HepG2 (cell line): ENCODE data around the gene CLDN16. TPM values are rescaled to one million over a fixed set of nuclear protein-coding genes. Genes with fewer than 3 reads are reported as not detected.

Experiments
- ATAC-seq: fragments of 200-7000 bp; cut with Tn5 transposase; 3 replicates; pipeline ENCODE4 v1.9.1; 2020; ENCODE audit warnings: mild to moderate bottlenecking, moderate library complexity
- BruUV-seq: library from RNA; stranded (reverse); fragments of 400-500 nt; replicated peaks from 2 replicates; lab custom pipeline; 2021; lab: Mats Ljungman, UMichigan
- CTCF ChIA-PET: fragments of 300-600 bp; formaldehyde crosslinking; extraction: SDS; loops from one replicate; lab custom pipeline; 2021; ENCODE audit warnings: low total read pairs, inconsistent platforms, low intra/inter-chr PET ratio; lab: Yijun Ruan, JAX
- POLR2A ChIA-PET: fragments of 350-600 bp; sonication (Branson Sonifier 250); formaldehyde crosslinking; loops from one replicate; lab custom pipeline; 2020; ENCODE audit warnings: antibody characterized with exemption, inconsistent platforms; lab: Yijun Ruan, JAX
- DNase-seq: peaks from one replicate; pipeline ENCODE4 v3.0.0-alpha.2; 2015; ENCODE audit warnings: low spot score
- FAIRE-seq: peaks from 3 replicates; lab custom pipeline; 2011; peaks lifted over from hg19 to GRCh38; lab: Jason Lieb, UNC
- H2AFZ ChIP-seq: one replicate; pipeline ENCODE4 v1.6.1; 2011; ENCODE audit warnings: low read length, inconsistent platforms
- H3K27ac ChIP-seq: fragments of 300-600 bp; 3 replicates; pipeline ENCODE4 v1.8.0; 2011; ENCODE audit warnings: mixed run types, mild to moderate bottlenecking, mixed read lengths, low read length, inconsistent platforms; ENCODE audit not compliant: insufficient read depth; ENCODE audit errors: extremely low read length
- H3K27me3 ChIP-seq, 2 experiments: fragments of 200-600 bp in 1 of 2; 2 replicates in 1 of 2; 3 replicates in 1 of 2; pipeline versions ENCODE4 v1.6.0 to v1.8.0; 2011; ENCODE audit warnings: low read length in 2 of 2, mild to moderate bottlenecking in 2 of 2, moderate library complexity in 2 of 2, inconsistent platforms in 1 of 2; ENCODE audit not compliant: insufficient read depth in 2 of 2, control insufficient read depth in 1 of 2
- H3K36me3 ChIP-seq, 2 experiments: fragments of 200-600 bp in 1 of 2; replicated peaks in 1 of 2; 2 replicates in 1 of 2; 3 replicates in 1 of 2; pipeline versions ENCODE4 v1.5.1 to v1.8.0; 2011; ENCODE audit warnings: low read length in 2 of 2, inconsistent platforms in 1 of 2; ENCODE audit not compliant: insufficient read depth in 2 of 2, control insufficient read depth in 1 of 2
- H3K4me1 ChIP-seq: 2 replicates; pipeline ENCODE4 v1.5.1; 2012; ENCODE audit warnings: low read length, inconsistent platforms; ENCODE audit not compliant: insufficient read depth
- H3K4me2 ChIP-seq: 2 replicates; pipeline ENCODE4 v1.6.0; 2011; ENCODE audit warnings: low read depth, low read length, inconsistent platforms
- H3K4me3 ChIP-seq, 3 experiments: fragments of 200-600 bp in 1 of 3; sonication (generic), shearing (Covaris generic) in 1 of 3; replicated peaks in 1 of 3; 2 replicates each; pipeline ENCODE4 v1.5.1; 2011 to 2016; ENCODE audit warnings: low read length in 3 of 3, inconsistent platforms in 2 of 3, low read depth in 2 of 3, mild to moderate bottlenecking in 2 of 3, control low read depth in 1 of 3, mixed read lengths in 1 of 3; ENCODE audit not compliant: insufficient read depth in 1 of 3
- H3K79me2 ChIP-seq: one replicate; pipeline ENCODE4 v1.6.1; 2011; ENCODE audit warnings: low read length, inconsistent platforms; ENCODE audit not compliant: insufficient read depth
- H3K9ac ChIP-seq: 2 replicates; pipeline ENCODE4 v1.6.0; 2011; ENCODE audit warnings: mild to moderate bottlenecking, low read depth, low read length, inconsistent platforms; ENCODE audit not compliant: insufficient read depth
- H3K9me3 ChIP-seq: 2 replicates; pipeline ENCODE4 v1.5.1; 2012; ENCODE audit warnings: mild to moderate bottlenecking, low read length
- H4K20me1 ChIP-seq: 2 replicates; pipeline ENCODE4 v1.6.0; 2011; ENCODE audit warnings: inconsistent platforms, mild to moderate bottlenecking, low read length, moderate library complexity; ENCODE audit not compliant: insufficient read depth
- EHMT2 ChIP-seq: fragments of 200-600 bp; sonication (generic); IDR thresholded peaks from 2 replicates; pipeline ENCODE4 v1.7.0; 2017; ENCODE audit warnings: antibody characterized with exemption, low read depth, low read length, borderline replicate concordance
- PITX1 ChIP-seq: sonication (generic); formaldehyde crosslinking; IDR thresholded peaks from 2 replicates; pipeline ENCODE4 v1.5.1; 2020; ENCODE audit warnings: mild to moderate bottlenecking, missing genetic modification reagents
- REL ChIP-seq: sonication (generic); formaldehyde crosslinking; conservative IDR thresholded peaks from 2 replicates; pipeline ENCODE4 v1.8.0; 2022; ENCODE audit warnings: mild to moderate bottlenecking, missing genetic modification reagents, moderate library complexity
- RXRA ChIP-seq: sonication (generic); formaldehyde crosslinking; IDR thresholded peaks from 2 replicates; pipeline ENCODE4 v1.5.1; 2020; ENCODE audit warnings: missing genetic modification reagents
- SMYD3 ChIP-seq: sonication (generic); formaldehyde crosslinking; IDR thresholded peaks from 2 replicates; pipeline ENCODE4 v1.8.1; 2023; ENCODE audit warnings: mild to moderate bottlenecking, missing genetic modification reagents
- ZBTB3 ChIP-seq: sonication (generic); formaldehyde crosslinking; IDR thresholded peaks from 2 replicates; pipeline ENCODE4 v1.4.0; 2020; ENCODE audit warnings: low read depth, mild to moderate bottlenecking, moderate library complexity, missing genetic modification reagents, borderline replicate concordance
- ZGPAT ChIP-seq: IDR thresholded peaks from 2 replicates; pipeline ENCODE4 v1.6.1; 2016; ENCODE audit warnings: mild to moderate bottlenecking
- ZNF20 ChIP-seq: sonication (generic); formaldehyde crosslinking; IDR thresholded peaks from 2 replicates; pipeline ENCODE4 v1.4.0; 2020; ENCODE audit warnings: mild to moderate bottlenecking, moderate library complexity, missing genetic modification reagents
- ZNF597 ChIP-seq: sonication (generic); formaldehyde crosslinking; IDR thresholded peaks from 2 replicates; pipeline ENCODE4 v1.5.0; 2020; ENCODE audit warnings: missing genetic modification reagents
- ZSCAN12 ChIP-seq: sonication (generic); formaldehyde crosslinking; IDR thresholded peaks from 2 replicates; pipeline ENCODE4 v1.9.0; 2021; ENCODE audit warnings: mild to moderate bottlenecking, missing genetic modification reagents
- in situ Hi-C: cut with HindIII; loops from 2 replicates; pipeline ENCODE4 v1.10.0; 2017; ENCODE audit warnings: low pct_unique_long_range_greater_than_20kb; ENCODE audit not compliant: extremely low pct_ligation_motif_present
- intact Hi-C: fragments of 100-400 bp; cut with micrococcal nuclease; formaldehyde crosslinking; loops from one replicate; pipeline ENCODE4 v1.10.0; 2022; ENCODE audit not compliant: unreplicated experiment
- polyA plus RNA-seq, 8 experiments: library from polyadenylated mRNA; depleted of rRNA in 3 of 8; stranded (reverse) in 7 of 8; unstranded in 1 of 8; fragments of >200 nt; fragmentation: Illumina TruSeq in 4 of 8; extraction: Trizol in 4 of 8; gene quantifications; 2 replicates each; pipeline versions ENCODE4 v1.2.1 to v1.2.3, GENCODE V29; 2011 to 2016; ENCODE audit warnings: low read depth in 4 of 8, missing spikeins in 1 of 8, mixed read lengths in 1 of 8; ENCODE audit not compliant: insufficient read depth in 1 of 8
- total RNA-seq, 5 experiments: library from RNA; depleted of rRNA; stranded (reverse); fragments of >200 nt; fragmentation: Illumina TruSeq; extraction: Trizol; gene quantifications; 2 replicates each; pipeline ENCODE4 v1.2.3, GENCODE V29; 2016; ENCODE audit warnings: low read depth in 1 of 5
- TF ChIP-seq, protein P1 (sequence below): sonication (generic); formaldehyde crosslinking; IDR thresholded peaks from 2 replicates; pipeline ENCODE4 v1.5.0; 2020; ENCODE audit warnings: mild to moderate bottlenecking, missing genetic modification reagents, borderline replicate concordance

CLDN16 gene
- total and polyA plus RNA-seq, 2 of the 13 experiments (the other 11 are each of a cell fraction or from before 2014, with no cell fraction given), result 0.13 to 0.24 TPM

- intact Hi-C loops, result loop anchor here (10.0 kb wide), 1 partner anchor 206 kb away; no protein-coding TSS in a partner anchor
- no peak overlapping the region for H3K4me2 ChIP-seq
- TF ChIP-seq, protein P1, sequence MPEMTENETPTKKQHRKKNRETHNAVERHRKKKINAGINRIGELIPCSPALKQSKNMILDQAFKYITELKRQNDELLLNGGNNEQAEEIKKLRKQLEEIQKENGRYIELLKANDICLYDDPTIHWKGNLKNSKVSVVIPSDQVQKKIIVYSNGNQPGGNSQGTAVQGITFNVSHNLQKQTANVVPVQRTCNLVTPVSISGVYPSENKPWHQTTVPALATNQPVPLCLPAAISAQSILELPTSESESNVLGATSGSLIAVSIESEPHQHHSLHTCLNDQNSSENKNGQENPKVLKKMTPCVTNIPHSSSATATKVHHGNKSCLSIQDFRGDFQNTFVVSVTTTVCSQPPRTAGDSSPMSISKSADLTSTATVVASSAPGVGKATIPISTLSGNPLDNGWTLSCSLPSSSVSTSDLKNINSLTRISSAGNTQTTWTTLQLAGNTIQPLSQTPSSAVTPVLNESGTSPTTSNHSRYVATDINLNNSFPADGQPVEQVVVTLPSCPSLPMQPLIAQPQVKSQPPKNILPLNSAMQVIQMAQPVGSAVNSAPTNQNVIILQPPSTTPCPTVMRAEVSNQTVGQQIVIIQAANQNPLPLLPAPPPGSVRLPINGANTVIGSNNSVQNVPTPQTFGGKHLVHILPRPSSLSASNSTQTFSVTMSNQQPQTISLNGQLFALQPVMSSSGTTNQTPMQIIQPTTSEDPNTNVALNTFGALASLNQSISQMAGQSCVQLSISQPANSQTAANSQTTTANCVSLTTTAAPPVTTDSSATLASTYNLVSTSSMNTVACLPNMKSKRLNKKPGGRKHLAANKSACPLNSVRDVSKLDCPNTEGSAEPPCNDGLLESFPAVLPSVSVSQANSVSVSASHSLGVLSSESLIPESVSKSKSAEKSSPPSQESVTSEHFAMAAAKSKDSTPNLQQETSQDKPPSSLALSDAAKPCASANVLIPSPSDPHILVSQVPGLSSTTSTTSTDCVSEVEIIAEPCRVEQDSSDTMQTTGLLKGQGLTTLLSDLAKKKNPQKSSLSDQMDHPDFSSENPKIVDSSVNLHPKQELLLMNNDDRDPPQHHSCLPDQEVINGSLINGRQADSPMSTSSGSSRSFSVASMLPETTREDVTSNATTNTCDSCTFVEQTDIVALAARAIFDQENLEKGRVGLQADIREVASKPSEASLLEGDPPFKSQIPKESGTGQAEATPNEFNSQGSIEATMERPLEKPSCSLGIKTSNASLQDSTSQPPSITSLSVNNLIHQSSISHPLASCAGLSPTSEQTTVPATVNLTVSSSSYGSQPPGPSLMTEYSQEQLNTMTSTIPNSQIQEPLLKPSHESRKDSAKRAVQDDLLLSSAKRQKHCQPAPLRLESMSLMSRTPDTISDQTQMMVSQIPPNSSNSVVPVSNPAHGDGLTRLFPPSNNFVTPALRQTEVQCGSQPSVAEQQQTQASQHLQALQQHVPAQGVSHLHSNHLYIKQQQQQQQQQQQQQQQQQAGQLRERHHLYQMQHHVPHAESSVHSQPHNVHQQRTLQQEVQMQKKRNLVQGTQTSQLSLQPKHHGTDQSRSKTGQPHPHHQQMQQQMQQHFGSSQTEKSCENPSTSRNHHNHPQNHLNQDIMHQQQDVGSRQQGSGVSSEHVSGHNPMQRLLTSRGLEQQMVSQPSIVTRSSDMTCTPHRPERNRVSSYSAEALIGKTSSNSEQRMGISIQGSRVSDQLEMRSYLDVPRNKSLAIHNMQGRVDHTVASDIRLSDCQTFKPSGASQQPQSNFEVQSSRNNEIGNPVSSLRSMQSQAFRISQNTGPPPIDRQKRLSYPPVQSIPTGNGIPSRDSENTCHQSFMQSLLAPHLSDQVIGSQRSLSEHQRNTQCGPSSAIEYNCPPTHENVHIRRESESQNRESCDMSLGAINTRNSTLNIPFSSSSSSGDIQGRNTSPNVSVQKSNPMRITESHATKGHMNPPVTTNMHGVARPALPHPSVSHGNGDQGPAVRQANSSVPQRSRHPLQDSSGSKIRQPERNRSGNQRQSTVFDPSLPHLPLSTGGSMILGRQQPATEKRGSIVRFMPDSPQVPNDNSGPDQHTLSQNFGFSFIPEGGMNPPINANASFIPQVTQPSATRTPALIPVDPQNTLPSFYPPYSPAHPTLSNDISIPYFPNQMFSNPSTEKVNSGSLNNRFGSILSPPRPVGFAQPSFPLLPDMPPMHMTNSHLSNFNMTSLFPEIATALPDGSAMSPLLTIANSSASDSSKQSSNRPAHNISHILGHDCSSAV, result no peak
- TF ChIP-seq PITX1 (CRISPR knock-in tag) (no peak), ZNF597 (no peak), ZSCAN12 (CRISPR knock-in tag) (no peak), EHMT2 (no peak), ZGPAT (CRISPR knock-in tag) (no peak), SMYD3 (CRISPR knock-in tag) (no peak), ZNF20 (CRISPR knock-in tag) (no peak), ZBTB3 (CRISPR knock-in tag) (no peak), REL (CRISPR knock-in tag) (no peak), RXRA (CRISPR knock-in tag) (no peak)
These were observed 49.2 kb upstream of the CLDN16 start for GRCh38 chr3:190338717-190339116.

More at GRCh38 chr3:190338717-190339116, 49.2 kb upstream of the CLDN16 start:
- no peak overlapping the region for H3K9ac ChIP-seq
- ChIA-PET POLR2A (interaction anchor here (0.9 to 1.0 kb wide), 2 partner anchors 10 to 17 kb away, joined by 3 to 6 read pairs; partner anchors contain the start of gene CLDN1), CTCF (no interaction called here)
- DNase-seq, result no peak
- H4K20me1 ChIP-seq, result no peaks in the 10 kb centered on the region
- H3K27me3 ChIP-seq, result no peaks in the 10 kb centered on the region
- H3K4me1 ChIP-seq, result peaks cover 30% of the 10 kb centered on the region
- peak; percentile 45; the same call in 1 of the 3 replicates for ATAC-seq
- no TSS peak for BruUV-seq
- no peaks in the 10 kb centered on the region for H3K9me3 ChIP-seq
- no peak overlapping the region for H2AFZ ChIP-seq
- no peak overlapping the region for H3K4me3 ChIP-seq
- H3K79me2 ChIP-seq, result no peaks in the 10 kb centered on the region
- FAIRE-seq, result no peak
- in situ Hi-C loops, result no loop called here
- no peak overlapping the region for H3K27ac ChIP-seq
- no peaks in the 10 kb centered on the region for H3K36me3 ChIP-seq
